ENCODE data around the gene TTBK1. TPM values are rescaled to one million over a fixed set of nuclear protein-coding genes. Genes with fewer than 3 reads are reported as not detected.
A peak's percentile ranks its signal among the peaks of the same experiment; 100 is the strongest.

TTBK1 gene
- total and polyA plus RNA-seq, 10 of the 15 experiments (the other 5 are each of a cell fraction or from before 2014, with no cell fraction given) = 0.05 to 0.27 TPM; not detected in 8

DNA sequence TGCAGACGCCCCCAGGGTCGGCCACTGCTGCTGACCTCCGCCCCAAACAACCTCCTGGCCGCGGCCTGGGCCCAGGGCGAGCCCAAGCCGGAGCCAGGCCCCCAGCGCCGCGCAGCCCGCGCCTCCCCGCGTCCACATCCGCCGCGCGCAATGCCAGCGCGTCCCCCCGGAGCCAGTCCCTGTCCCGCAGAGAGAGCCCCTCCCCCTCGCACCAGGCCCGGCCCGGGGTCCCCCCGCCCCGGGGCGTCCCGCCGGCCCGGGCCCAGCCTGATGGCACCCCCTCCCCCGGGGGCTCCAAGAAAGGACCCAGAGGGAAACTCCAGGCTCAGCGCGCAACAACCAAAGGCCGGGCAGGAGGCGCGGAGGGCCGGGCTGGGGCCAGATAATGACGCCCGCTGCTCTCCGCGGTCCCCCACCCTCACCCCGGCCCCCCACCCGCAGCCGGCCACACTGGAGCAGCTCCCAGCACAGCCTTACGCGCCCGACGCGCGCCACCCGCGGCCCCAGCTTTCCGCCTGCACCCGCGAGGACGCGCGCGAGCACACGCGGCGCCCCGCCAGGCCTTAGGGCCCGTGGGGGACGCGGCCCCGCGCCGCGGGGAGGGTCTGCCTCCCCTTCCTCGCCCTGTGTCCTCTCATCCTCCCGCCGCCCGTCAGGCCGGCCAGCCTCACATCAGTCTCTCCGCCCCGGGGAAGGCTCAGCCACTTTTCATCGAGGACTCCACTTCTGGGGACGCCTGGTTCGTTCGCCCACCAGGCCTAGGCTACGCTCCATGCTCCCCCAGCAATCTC lies 41.9 kb downstream of the TTBK1 start:
- TF ChIP-seq HDAC6 (IDR thresholded peaks at IDR 0.05; ENCODE audit: unreplicated experiment) (peak; percentile 89), BMI1 (IDR thresholded peaks at IDR 0.05; ENCODE audit: borderline replicate concordance) (no peak), YY1 (IDR thresholded peaks at IDR 0.05; ENCODE audit: low read depth, low read length) (no peak)
- FAIRE-seq (no peak), DNase-seq (ENCODE audit: low read depth, low spot score) (no peak), ATAC-seq (no peak)
- Histone ChIP-seq H3K79me2 (ENCODE audit: control insufficient read depth, insufficient read depth, low read length) (no peaks in the 10 kb centered on the region), H3K4me1 (ENCODE audit: control insufficient read depth, insufficient read depth, low read length) (no peaks in the 10 kb centered on the region), H3K36me3 (ENCODE audit: control insufficient read depth in 2 of 2, insufficient read depth in 2 of 2, low read length in 1 of 2) (no peaks in the 10 kb centered on the region), H3K9ac (ENCODE audit: control insufficient read depth, insufficient read depth, low read length) (no peak overlapping the region), H3K9me3 (replicated peaks; ENCODE audit: control insufficient read depth, insufficient read depth, low read length) (no peaks in the 10 kb centered on the region), H3K27me3 (replicated peaks in 1 of 2; ENCODE audit: control insufficient read depth in 2 of 2, insufficient read depth in 2 of 2, low read length in 1 of 2) (peaks cover 0 to 2% of the 10 kb centered on the region in 2 experiments; a peak in 3 of 4 replicates), H3K4me2 (ENCODE audit: control insufficient read depth, insufficient read depth) (no peak overlapping the region), H2AFZ (ENCODE audit: control insufficient read depth, low read depth, low read length) (no peak overlapping the region), H3K4me3 (no peak overlapping the region), H3K27ac (ENCODE audit: control insufficient read depth, insufficient read depth) (no peak overlapping the region), H4K20me1 (ENCODE audit: control insufficient read depth, insufficient read depth) (no peaks in the 10 kb centered on the region)
- WGBS (ENCODE audit: insufficient coverage, insufficient replicate concordance, low lambda C conversion rate, missing lambda C conversion rate) = 22% methylated on average over 31 of the region's 83 CpGs
- CTCF ChIA-PET = no interaction called here
- in situ Hi-C loops (cut with MboI) = no loop called here
- RAD21 ChIA-PET (ENCODE audit: unreplicated experiment) = no interaction called here
- BruUV-seq (replicated peaks) = no TSS peak
- POLR2A ChIA-PET = no interaction called here
- SMC1A ChIA-PET (ENCODE audit: uncharacterized antibody, unreplicated experiment) = no interaction called here
- intact Hi-C loops (cut with micrococcal nuclease; ENCODE audit: unreplicated experiment) = no loop called here

DNA sequence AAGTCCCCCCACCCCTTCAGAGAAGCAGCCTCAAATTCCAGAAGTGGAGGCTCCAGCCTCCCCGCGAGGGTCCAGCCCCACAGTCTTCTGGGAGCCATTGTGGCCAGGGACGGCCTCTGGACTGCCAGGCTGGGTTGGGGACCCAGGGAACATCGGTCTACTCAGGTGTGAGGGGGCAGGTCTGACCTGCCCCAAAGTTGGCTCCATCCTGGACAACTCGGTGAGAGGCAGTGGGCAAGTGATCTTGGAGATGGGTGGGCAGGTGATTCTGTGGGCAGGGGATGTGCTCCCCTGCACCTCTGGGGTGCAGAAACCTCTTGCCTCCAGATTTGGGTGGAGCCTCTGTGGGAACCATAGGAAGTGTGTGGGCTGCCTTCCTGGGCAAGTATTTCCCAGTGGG lies 42.6 kb downstream of the TTBK1 start:
- POLR2A ChIA-PET = no interaction called here
- TF ChIP-seq NFIC (IDR thresholded peaks at IDR 0.05; ENCODE audit: low read depth, low read length) (no peak), GABPA (IDR thresholded peaks at IDR 0.05; ENCODE audit: low read depth) (no peak), SPI1 (IDR thresholded peaks at IDR 0.05; ENCODE audit: borderline replicate concordance, insufficient read depth, low read depth, low read length) (no peak), MEF2A (IDR thresholded peaks at IDR 0.05; ENCODE audit: insufficient read depth, low read depth, low read length) (no peak), NFXL1 (IDR thresholded peaks at IDR 0.05; ENCODE audit: borderline replicate concordance) (no peak), KAT2A (conservative IDR thresholded peaks at IDR 0.05; ENCODE audit: control insufficient read depth, low read depth, low read length) (no peak), CHD2 (IDR thresholded peaks at IDR 0.05; ENCODE audit: borderline replicate concordance, low read depth, low read length) (no peak)
- TF ChIP-seq, protein P1, sequence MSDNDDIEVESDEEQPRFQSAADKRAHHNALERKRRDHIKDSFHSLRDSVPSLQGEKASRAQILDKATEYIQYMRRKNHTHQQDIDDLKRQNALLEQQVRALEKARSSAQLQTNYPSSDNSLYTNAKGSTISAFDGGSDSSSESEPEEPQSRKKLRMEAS (IDR thresholded peaks at IDR 0.05; ENCODE audit: low read depth, low read length) = no peak
- TF ChIP-seq, protein P2, sequence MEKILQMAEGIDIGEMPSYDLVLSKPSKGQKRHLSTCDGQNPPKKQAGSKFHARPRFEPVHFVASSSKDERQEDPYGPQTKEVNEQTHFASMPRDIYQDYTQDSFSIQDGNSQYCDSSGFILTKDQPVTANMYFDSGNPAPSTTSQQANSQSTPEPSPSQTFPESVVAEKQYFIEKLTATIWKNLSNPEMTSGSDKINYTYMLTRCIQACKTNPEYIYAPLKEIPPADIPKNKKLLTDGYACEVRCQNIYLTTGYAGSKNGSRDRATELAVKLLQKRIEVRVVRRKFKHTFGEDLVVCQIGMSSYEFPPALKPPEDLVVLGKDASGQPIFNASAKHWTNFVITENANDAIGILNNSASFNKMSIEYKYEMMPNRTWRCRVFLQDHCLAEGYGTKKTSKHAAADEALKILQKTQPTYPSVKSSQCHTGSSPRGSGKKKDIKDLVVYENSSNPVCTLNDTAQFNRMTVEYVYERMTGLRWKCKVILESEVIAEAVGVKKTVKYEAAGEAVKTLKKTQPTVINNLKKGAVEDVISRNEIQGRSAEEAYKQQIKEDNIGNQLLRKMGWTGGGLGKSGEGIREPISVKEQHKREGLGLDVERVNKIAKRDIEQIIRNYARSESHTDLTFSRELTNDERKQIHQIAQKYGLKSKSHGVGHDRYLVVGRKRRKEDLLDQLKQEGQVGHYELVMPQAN (conservative IDR thresholded peaks at IDR 0.05) = no peak

More for the DNA sequence above, 42.6 kb downstream of the TTBK1 start:
- Histone ChIP-seq H3K4me3 (no peak overlapping the region), H3K9ac (ENCODE audit: control insufficient read depth, insufficient read depth, low read length) (no peak overlapping the region), H3K27ac (ENCODE audit: control insufficient read depth, insufficient read depth) (no peak overlapping the region), H2AFZ (ENCODE audit: control insufficient read depth, low read depth, low read length) (no peak overlapping the region), H3K79me2 (ENCODE audit: control insufficient read depth, insufficient read depth, low read length) (no peaks in the 10 kb centered on the region), H3K27me3 (replicated peaks in 1 of 2; ENCODE audit: control insufficient read depth in 2 of 2, insufficient read depth in 2 of 2, low read length in 1 of 2) (peaks cover 0 to 2% of the 10 kb centered on the region in 2 experiments; a peak in 3 of 4 replicates), H4K20me1 (ENCODE audit: control insufficient read depth, insufficient read depth) (no peaks in the 10 kb centered on the region), H3K9me3 (replicated peaks; ENCODE audit: control insufficient read depth, insufficient read depth, low read length) (no peaks in the 10 kb centered on the region), H3K36me3 (ENCODE audit: control insufficient read depth in 2 of 2, insufficient read depth in 2 of 2, low read length in 1 of 2) (no peaks in the 10 kb centered on the region), H3K4me2 (ENCODE audit: control insufficient read depth, insufficient read depth) (no peak overlapping the region), H3K4me1 (ENCODE audit: control insufficient read depth, insufficient read depth, low read length) (no peaks in the 10 kb centered on the region)
- RAD21 ChIA-PET (ENCODE audit: unreplicated experiment) = no interaction called here
- CTCF ChIA-PET = no interaction called here
- ATAC-seq (no peak), DNase-seq (ENCODE audit: low read depth, low spot score) (no peak), FAIRE-seq (no peak)
- SMC1A ChIA-PET (ENCODE audit: uncharacterized antibody, unreplicated experiment) = no interaction called here
- intact Hi-C loops (cut with micrococcal nuclease; ENCODE audit: unreplicated experiment) = no loop called here
- BruUV-seq (replicated peaks) = no TSS peak
- in situ Hi-C loops (cut with MboI) = no loop called here
- WGBS (ENCODE audit: insufficient coverage, insufficient replicate concordance, low lambda C conversion rate, missing lambda C conversion rate) = 14% methylated on average over 3 of the region's 5 CpGs

All from GM12878 (cell line).